CD4-positive, CD25-positive, alpha-beta regulatory T cell (primary cell): ENCODE measurements around the gene THAP7. TPM values are rescaled to one million over a fixed set of nuclear protein-coding genes. Genes with fewer than 3 reads are reported as not detected.

Experiments
- ATAC-seq, 2 donors: fragments of 150-1000 bp; cut with Tn5 transposase; one replicate each; pipeline ENCODE4 v1.10.0; 2021; ENCODE audit warnings: low read depth in 2 of 2, moderate number of reproducible peaks in 2 of 2, moderate library complexity in 1 of 2
- DNase-seq, 3 donors: peaks; one replicate each; pipeline versions ENCODE4 v3.0.0 to v3.0.0-alpha.2; 2012 to 2022; ENCODE audit warnings: mixed read lengths in 1 of 3
- H3K27ac ChIP-seq: one replicate; pipeline ENCODE4 v1.7.0; 2013; ENCODE audit warnings: mild to moderate bottlenecking, low read length; ENCODE audit not compliant: insufficient read depth, poor library complexity, severe bottlenecking
- H3K27me3 ChIP-seq: one replicate; pipeline ENCODE4 v1.7.0; 2013; ENCODE audit warnings: low read length; ENCODE audit not compliant: control insufficient read depth, insufficient read depth
- H3K36me3 ChIP-seq: one replicate; pipeline ENCODE4 v1.7.0; 2013; ENCODE audit warnings: mild to moderate bottlenecking, low read length, moderate library complexity; ENCODE audit not compliant: control insufficient read depth, insufficient read depth
- H3K4me1 ChIP-seq: 2 replicates; pipeline ENCODE4 v1.7.0; 2013; ENCODE audit warnings: mild to moderate bottlenecking, low read length; ENCODE audit not compliant: insufficient read depth, control insufficient read depth, poor library complexity, severe bottlenecking
- H3K4me3 ChIP-seq: one replicate; pipeline ENCODE4 v1.7.0; 2013; ENCODE audit warnings: low read depth, mild to moderate bottlenecking, low read length, moderate library complexity
- H3K9me3 ChIP-seq, 2 experiments: 1 replicate in 1 of 2; 2 replicates in 1 of 2; pipeline ENCODE4 v1.7.0; 2013; ENCODE audit warnings: low read length in 2 of 2, mild to moderate bottlenecking in 1 of 2, moderate library complexity in 1 of 2; ENCODE audit not compliant: control insufficient read depth in 2 of 2
- H3K27ac Mint-ChIP-seq, 3 donors: one replicate each; pipeline ENCODE4 v1.8.0; 2020 to 2022; ENCODE audit warnings: mild to moderate bottlenecking in 3 of 3, mixed read lengths in 3 of 3, moderate library complexity in 2 of 3
- H3K27me3 Mint-ChIP-seq: one replicate; pipeline ENCODE4 v1.8.0; 2022; ENCODE audit warnings: mild to moderate bottlenecking, mixed read lengths
- H3K36me3 Mint-ChIP-seq: one replicate; pipeline ENCODE4 v1.8.0; 2020; ENCODE audit warnings: mixed read lengths
- H3K4me1 Mint-ChIP-seq, 4 donors: one replicate each; pipeline ENCODE4 v1.8.0; 2020 to 2022; ENCODE audit warnings: mixed read lengths in 4 of 4, mild to moderate bottlenecking in 1 of 4
- H3K4me3 Mint-ChIP-seq, 4 donors: one replicate each; pipeline ENCODE4 v1.8.0; 2020 to 2022; ENCODE audit warnings: mild to moderate bottlenecking in 4 of 4, mixed read lengths in 4 of 4, moderate library complexity in 3 of 4
- H3K9me3 Mint-ChIP-seq, 7 donors: one replicate each; pipeline ENCODE4 v1.8.0; 2020 to 2022; ENCODE audit warnings: mixed read lengths in 7 of 7, mild to moderate bottlenecking in 3 of 7, moderate library complexity in 2 of 7
- polyA plus RNA-seq, 4 donors: library from polyadenylated mRNA; unstranded; fragments of 300-500 nt; fragmentation: Illumina TruSeq; gene quantifications; one replicate each; pipeline ENCODE4 v1.2.3, GENCODE V29; 2021
- total RNA-seq: library from RNA; stranded (reverse); gene quantifications from one replicate; pipeline ENCODE4 v1.2.3, GENCODE V29; 2022

Gene THAP7
- total and polyA plus RNA-seq, 5 donors from 2014 or later = 38.5 to 58.0 (median 43.5) TPM

DNA sequence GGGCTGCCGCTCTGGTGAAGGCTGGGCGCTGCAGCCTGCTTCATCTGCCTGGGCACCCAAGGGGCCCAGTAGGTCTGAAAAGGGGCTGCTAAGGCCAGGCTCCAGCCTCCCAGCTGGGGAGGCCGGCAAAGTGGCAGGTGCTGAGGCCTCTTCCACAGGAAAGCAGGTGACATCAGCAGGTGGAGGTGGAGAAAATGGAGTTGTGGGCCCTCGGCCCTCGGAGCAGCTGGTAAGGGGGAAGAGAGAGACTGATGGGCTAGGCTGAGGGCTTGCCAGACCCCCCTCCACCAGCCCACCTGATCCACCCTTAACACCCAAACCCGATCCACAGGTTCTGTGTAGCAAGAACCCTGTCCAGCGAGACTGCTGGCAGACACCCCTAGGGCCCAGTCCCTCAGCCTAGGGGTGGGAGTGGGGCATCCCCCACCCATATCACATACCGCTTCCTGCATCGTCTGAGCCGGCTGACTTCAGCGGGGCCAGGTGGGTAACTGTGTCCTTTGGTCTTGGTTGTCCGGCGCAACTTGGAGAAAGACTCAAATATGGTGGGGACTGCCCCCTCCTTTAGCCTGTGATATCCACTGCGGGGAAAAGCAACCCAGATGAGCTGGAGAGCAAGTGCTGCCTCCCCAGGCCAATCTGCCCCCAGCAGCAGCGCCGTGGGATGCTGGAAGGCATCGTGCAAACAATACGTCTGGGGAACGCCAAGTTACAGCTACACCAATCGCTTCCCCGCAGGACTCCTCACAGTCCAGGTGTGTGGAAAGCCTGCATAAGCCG lies 1.5 kb downstream of the THAP7 start:
- DNase-seq = no peak
- peak overlapping the region; percentile 74 for H3K4me3 ChIP-seq
- Mint-ChIP-seq H3K27ac (peak overlapping the region; percentile 96 to 99 (median 99)), H3K9me3 (peaks cover 0 to 1% (median 0%) of the 10 kb centered on the region in 7 donors), H3K4me3 (peak overlapping the region; percentile 94 to 99 (median 97)), H3K27me3 (no peaks in the 10 kb centered on the region), H3K36me3 (peaks cover 4% of the 10 kb centered on the region), H3K4me1 (peaks cover 5 to 53% (median 18%) of the 10 kb centered on the region in 4 donors)
- peaks cover 27% of the 10 kb centered on the region for H3K4me1 ChIP-seq
- H3K36me3 ChIP-seq = peaks cover 17% of the 10 kb centered on the region
- no peaks in the 10 kb centered on the region for H3K9me3 ChIP-seq
- H3K27ac ChIP-seq = peak overlapping the region; percentile 99
- no peak for ATAC-seq
- no peaks in the 10 kb centered on the region for H3K27me3 ChIP-seq

DNA sequence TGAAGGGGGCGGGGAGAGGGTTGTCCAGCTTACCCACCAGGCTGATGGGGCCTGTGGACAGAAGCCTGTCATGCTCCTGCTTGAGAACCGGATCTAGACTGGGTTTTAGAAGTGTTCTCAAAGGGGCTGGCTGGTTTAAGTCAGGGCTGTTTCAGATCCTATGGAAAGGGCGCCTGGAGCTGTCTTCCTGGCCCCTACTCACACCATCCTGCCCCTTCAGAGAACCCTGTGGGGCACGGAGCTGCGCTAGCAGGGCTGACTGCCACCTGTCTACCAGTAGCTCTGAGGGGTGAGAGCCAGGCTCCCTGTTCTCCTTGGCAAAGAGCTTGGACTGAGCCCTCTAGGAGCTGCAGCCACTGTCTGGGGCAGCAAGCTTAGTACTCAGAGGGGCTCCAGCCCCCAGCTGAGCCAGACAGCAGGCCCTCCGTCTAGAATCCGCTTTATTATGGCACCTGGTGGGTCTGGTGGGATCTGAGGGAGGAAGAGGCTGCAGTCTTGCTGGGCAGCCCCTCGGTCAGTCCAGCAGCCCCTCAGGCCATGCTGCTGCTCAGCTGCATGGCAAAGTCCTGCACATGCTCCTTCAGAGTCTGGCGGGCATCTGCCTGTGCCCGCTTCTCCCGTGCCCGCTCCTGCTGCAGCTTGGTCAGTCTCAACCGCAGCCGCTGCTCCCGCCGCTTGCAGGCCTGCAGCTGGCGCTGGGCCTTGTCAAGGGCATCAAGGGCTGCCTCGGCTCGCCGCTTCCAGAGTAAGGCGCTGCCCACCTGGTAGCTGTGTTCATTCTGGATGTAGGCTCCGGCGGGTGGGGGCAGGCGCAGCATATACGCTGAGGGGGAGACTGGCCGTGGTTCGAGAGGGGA lies 2.3 kb downstream of the THAP7 start:
- Mint-ChIP-seq H3K27ac (peak overlapping the region in 1 of 3 donors; percentile 99), H3K9me3 (peaks cover 0 to 1% (median 0%) of the 10 kb centered on the region in 7 donors), H3K4me3 (peak overlapping the region in 3 of 4 donors; percentile 57 to 99 (median 82)), H3K36me3 (peaks cover 4% of the 10 kb centered on the region), H3K4me1 (peaks cover 5 to 53% (median 18%) of the 10 kb centered on the region in 4 donors), H3K27me3 (no peaks in the 10 kb centered on the region)
- no peaks in the 10 kb centered on the region for H3K9me3 ChIP-seq
- H3K4me3 ChIP-seq = no peak overlapping the region
- H3K27ac ChIP-seq = peak overlapping the region; percentile 99
- H3K4me1 ChIP-seq = peaks cover 27% of the 10 kb centered on the region
- no peak for DNase-seq
- no peak for ATAC-seq
- H3K27me3 ChIP-seq = no peaks in the 10 kb centered on the region
- peaks cover 17% of the 10 kb centered on the region for H3K36me3 ChIP-seq

DNA sequence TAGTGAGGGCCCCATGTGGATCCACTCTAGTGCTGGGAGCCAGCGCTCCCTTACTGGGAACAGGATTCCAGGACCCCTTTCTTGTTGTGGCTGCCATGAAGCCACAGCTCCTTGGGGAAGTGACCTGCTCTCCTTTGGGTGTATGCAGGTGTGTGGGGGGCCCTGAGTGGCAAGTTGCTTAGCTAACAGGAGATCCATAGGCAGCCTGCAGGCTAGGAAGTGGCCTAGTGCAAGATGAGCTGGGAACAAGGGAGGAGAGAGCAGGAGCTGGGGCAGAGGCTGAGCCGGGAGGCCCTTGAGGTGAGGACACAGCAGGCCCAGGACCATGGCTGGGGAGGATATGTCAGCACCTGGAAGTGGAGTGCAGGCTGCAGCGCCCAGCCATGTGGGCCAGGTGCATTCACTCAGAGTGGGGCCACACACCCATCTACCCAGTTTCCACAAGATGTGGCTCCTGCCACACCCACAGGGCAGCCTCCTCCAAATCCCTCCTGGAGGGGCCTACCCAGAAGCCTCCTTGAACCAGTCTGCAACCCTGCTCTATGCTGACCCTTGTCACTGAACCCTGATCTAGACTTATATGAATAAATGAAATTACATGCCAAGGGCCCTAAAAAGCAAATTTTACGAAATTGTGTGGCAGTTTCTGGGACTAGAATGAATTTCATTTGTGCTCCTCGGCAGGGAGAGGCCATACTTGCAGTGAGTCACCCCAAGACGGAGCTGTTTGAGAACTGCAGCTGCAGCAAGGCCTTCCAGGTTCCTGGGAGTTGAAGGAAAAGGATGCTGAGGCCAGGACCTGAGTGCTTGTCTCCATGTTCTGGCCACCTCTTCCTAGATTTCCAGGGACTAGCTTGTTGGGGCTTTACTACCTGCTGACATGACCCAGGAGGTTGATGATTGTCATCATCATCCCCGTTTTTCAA lies 3.2 kb downstream of the THAP7 start:
- H3K27ac Mint-ChIP-seq = no peak overlapping the region
- peaks cover 26% of the 10 kb centered on the region for H3K4me1 ChIP-seq
- H3K4me1 Mint-ChIP-seq = peaks cover 5 to 48% (median 17%) of the 10 kb centered on the region in 4 donors
- no peaks in the 10 kb centered on the region for H3K9me3 ChIP-seq
- H3K36me3 Mint-ChIP-seq = peaks cover 4% of the 10 kb centered on the region
- DNase-seq (no peak), ATAC-seq (no peak)
- no peaks in the 10 kb centered on the region for H3K27me3 ChIP-seq
- H3K4me3 ChIP-seq = no peak overlapping the region
- peaks cover 17% of the 10 kb centered on the region for H3K36me3 ChIP-seq
- no peaks in the 10 kb centered on the region for H3K27me3 Mint-ChIP-seq
- H3K9me3 Mint-ChIP-seq = peaks cover 0 to 1% (median 0%) of the 10 kb centered on the region in 7 donors
- peak overlapping the region; percentile 33 to 70 (median 64) for H3K4me3 Mint-ChIP-seq
- no peak overlapping the region for H3K27ac ChIP-seq

DNA sequence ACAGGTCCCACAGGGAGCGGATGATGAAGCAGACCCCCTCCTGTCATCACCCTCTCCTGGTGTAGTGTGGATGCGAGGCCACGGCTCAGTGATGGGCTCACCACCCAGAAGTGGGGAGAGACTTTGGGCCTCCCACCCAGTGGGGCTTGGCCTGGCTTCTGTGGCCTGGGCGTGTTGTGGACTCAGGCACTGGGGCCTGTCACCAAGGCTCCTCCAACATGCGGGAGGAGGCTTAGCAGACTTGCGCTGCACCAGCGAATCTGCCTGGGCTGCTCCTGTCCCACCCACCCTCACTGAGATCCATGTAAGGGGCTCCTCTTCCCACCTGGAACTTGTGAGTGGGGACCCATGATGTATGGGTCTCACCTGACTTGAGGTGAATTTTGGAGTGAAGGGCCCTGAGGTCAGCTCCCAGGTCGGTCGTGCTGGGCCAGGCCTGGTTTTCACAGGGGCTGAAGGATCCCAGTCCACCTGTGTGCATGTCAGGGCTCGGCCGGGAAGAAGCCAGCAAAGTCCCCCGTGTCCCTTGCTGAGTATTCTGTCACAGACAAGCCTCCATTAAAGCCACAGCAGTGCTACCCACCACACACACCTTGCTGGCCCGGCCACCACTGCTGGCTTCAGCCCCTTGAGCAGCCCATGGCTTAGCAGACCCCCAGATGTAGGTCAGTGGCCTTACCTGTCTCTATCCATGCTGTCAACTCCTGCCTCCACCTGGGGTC lies 4.2 kb downstream of the THAP7 start:
- Histone ChIP-seq H3K36me3 (peaks cover 17% of the 10 kb centered on the region), H3K4me3 (no peak overlapping the region), H3K9me3 (no peaks in the 10 kb centered on the region), H3K4me1 (peaks cover 16% of the 10 kb centered on the region), H3K27me3 (no peaks in the 10 kb centered on the region), H3K27ac (no peak overlapping the region)
- no peak for ATAC-seq
- peaks cover 3 to 38% (median 11%) of the 10 kb centered on the region in 4 donors for H3K4me1 Mint-ChIP-seq
- H3K27me3 Mint-ChIP-seq = no peaks in the 10 kb centered on the region
- H3K27ac Mint-ChIP-seq = no peak overlapping the region
- no peak for DNase-seq
- H3K36me3 Mint-ChIP-seq = peaks cover 4% of the 10 kb centered on the region
- H3K9me3 Mint-ChIP-seq = peaks cover 0 to 1% (median 0%) of the 10 kb centered on the region in 7 donors
- no peak overlapping the region for H3K4me3 Mint-ChIP-seq

DNA sequence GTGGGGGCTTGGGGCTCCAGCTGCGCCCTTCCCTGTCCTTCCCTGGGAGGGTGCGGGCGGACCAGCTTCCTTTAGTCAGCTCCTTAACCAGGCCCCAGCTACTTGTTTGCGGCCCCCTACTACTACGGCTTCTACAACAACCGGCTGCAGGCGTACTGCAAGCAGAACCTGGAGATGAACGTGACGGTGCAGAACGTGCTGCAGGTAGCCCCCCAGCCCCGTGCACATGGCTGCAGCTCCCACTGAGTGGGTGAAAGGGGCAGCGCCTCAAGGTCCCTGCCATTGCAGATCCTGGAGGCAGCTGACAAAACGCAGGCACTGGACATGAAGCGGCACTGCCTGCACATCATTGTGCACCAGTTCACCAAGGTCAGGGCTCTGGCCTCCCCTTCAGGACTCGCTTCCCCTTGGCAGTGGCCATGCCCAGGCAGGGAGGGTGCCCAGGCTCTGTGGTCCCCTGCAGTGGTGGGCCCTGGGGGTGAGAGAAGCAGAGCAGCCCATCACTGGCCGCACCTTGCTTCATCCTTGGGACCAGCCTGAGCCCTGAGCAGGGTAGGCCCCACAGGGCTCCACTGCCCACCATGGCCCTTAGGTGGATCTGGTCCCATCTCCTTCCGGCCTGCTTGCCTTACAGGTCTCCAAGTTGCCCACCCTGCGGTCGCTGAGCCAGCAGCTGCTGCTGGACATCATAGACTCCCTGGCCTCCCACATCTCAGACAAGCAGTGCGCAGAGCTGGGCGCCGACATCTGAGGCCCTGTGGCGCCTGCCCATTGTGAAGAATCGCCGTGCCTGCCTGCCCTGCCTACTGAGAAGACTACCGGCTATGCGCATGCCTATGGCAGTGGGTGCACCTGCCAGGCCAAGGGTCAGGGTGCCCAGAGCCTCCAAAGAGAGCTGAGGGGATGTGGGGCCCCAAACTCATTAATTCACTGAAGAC lies 5.1 kb downstream of the THAP7 start:
- Histone ChIP-seq H3K27me3 (no peaks in the 10 kb centered on the region), H3K36me3 (peaks cover 24% of the 10 kb centered on the region), H3K4me1 (peaks cover 15% of the 10 kb centered on the region), H3K4me3 (no peak overlapping the region), H3K27ac (no peak overlapping the region), H3K9me3 (no peaks in the 10 kb centered on the region)
- peaks cover 0 to 1% (median 0%) of the 10 kb centered on the region in 7 donors for H3K9me3 Mint-ChIP-seq
- peaks cover 4% of the 10 kb centered on the region for H3K36me3 Mint-ChIP-seq
- ATAC-seq (no peak), DNase-seq (no peak)
- H3K4me1 Mint-ChIP-seq = peaks cover 2 to 30% (median 11%) of the 10 kb centered on the region in 4 donors
- no peaks in the 10 kb centered on the region for H3K27me3 Mint-ChIP-seq
- peak overlapping the region in 1 of 4 donors; percentile 47 for H3K4me3 Mint-ChIP-seq
- H3K27ac Mint-ChIP-seq = no peak overlapping the region

DNA sequence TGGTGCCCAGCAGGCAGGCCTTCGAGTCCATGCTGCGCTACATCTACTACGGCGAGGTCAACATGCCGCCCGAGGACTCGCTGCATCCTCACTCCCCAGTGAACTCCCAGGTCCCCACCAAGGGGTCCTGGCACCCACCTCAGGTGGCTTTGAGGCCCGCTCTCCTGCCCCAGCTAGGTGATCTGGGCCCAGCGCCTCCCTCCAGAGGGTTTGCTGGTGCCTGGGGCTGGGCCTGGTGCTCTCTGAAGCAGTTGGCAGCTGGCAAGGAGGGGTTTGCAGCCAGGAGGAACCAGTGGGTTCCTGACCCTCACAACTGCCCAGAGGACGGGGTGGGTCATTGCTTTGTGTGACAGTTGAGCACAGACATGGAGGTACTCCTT lies 5.9 kb downstream of the THAP7 start:
- H3K9me3 Mint-ChIP-seq = peaks cover 0 to 1% (median 0%) of the 10 kb centered on the region in 7 donors
- Histone ChIP-seq H3K27me3 (no peaks in the 10 kb centered on the region), H3K4me1 (peaks cover 11% of the 10 kb centered on the region), H3K4me3 (no peak overlapping the region), H3K9me3 (no peaks in the 10 kb centered on the region), H3K27ac (no peak overlapping the region), H3K36me3 (peaks cover 30% of the 10 kb centered on the region)
- peak overlapping the region in 2 of 4 donors; percentile 47 to 68 for H3K4me3 Mint-ChIP-seq
- no peak overlapping the region for H3K27ac Mint-ChIP-seq
- H3K36me3 Mint-ChIP-seq = no peaks in the 10 kb centered on the region
- DNase-seq (no peak), ATAC-seq (no peak)
- peaks cover 0 to 23% (median 5%) of the 10 kb centered on the region in 4 donors for H3K4me1 Mint-ChIP-seq
- no peaks in the 10 kb centered on the region for H3K27me3 Mint-ChIP-seq
